ENCODE measurements around the gene MAN2A2.

The MAN2A2 gene

DNA sequence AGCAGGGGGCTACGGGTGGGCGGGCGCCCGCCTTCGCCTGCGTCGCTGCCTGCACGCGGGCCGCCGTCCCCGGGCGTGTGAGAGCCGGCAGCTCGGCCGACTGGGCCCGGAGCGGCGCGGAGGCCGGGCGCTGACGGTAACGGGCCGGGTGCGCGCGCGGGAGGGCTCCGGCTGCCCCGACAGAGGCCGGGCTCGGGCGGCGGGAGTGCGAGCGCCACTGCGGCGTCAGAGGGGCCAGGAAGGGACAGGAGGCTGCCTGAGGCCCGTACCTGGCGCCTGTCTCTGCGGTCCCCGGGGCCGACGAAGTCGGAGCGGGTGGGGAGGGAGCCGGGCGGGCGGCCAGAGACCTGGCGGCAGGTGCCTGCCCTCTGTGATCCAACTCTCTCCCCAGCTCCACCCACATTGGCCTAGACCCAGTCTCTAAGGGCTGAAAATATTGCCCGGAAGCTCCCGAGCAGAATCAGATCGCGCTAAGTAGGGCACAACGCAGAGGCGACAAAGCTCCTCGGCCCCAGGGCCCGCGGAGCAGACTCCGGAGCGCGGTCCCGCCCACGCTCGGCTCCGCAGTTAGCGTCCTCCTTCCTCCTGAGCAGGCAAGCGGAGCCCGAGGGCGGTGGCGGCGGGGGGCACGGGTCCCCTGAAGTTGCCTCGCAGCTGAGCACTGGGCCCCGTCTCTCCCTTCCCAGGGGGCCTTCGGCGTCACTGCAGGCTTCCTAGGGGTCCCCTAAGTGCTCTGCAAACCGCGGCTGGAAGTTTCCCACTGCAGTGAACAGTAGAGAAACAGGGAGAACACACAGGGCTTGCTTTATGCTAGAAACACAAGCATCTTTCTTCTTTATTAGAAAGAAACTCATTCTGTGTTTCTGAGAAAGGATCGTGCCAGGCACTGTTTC is at the start of gene MAN2A2:
MAN2A2 (plus strand) TSS at position 463 of the 893 bp plus-strand sequence. CDS start 906 bp downstream, outside the sequence.
- Histone ChIP-seq H3K4me3 (ENCODE audit: low read length in 2 of 2) (peak within 1 kb of the TSS; percentile 84 to 94), H3K9ac (ENCODE audit: low read length in 2 of 2) (peak within 1 kb of the TSS; percentile 89 to 91), H3K9me3 (ENCODE audit: control insufficient read depth in 2 of 2, low read length in 2 of 2) (no peaks in the 10 kb centered on the region), H3K27me3 (ENCODE audit: control insufficient read depth in 1 of 2, insufficient read depth in 2 of 2, low read length in 2 of 2) (no peaks in the 10 kb centered on the region), H3K27ac (ENCODE audit: low read length) (peak within 1 kb of the TSS; percentile 92), H3K4me1 (ENCODE audit: control insufficient read depth, insufficient read depth, low read length) (peaks cover 20% of the 10 kb centered on the region), H3K36me3 (ENCODE audit: control insufficient read depth in 2 of 2, insufficient read depth in 2 of 2, low read length in 2 of 2) (peaks cover 29% of the 10 kb centered on the region in 2 donors)

DNA sequence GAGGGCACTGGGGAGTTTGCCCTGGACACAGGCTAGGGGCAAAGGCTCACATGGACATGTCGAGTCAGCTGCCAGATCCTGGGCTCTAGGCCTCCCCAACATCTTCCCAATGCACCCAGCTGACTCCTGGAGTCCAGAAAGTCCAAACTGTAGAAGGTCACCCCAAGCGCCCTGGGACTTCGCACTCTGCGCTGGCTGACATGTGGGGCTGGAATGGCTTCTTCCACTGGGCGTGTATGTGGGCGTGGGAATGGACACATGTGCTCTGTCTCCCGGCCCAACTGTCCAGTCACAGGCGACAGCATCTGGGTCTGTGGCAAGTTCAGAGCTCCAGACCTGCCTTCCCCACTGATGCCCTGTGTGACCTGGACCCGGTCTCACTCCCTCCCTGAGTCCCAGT is 48.0 kb upstream of the MAN2A2 start:
- Histone ChIP-seq H3K27ac (ENCODE audit: low read length) (no peak overlapping the region), H3K4me1 (ENCODE audit: control insufficient read depth, insufficient read depth, low read length) (no peaks in the 10 kb centered on the region), H3K36me3 (ENCODE audit: control insufficient read depth in 2 of 2, insufficient read depth in 2 of 2, low read length in 2 of 2) (no peaks in the 10 kb centered on the region), H3K27me3 (ENCODE audit: control insufficient read depth in 1 of 2, insufficient read depth in 2 of 2, low read length in 2 of 2) (no peaks in the 10 kb centered on the region), H3K9me3 (ENCODE audit: control insufficient read depth in 2 of 2, low read length in 2 of 2) (no peaks in the 10 kb centered on the region), H3K9ac (ENCODE audit: low read length in 2 of 2) (no peak overlapping the region), H3K4me3 (ENCODE audit: low read length in 2 of 2) (no peak overlapping the region)

DNA sequence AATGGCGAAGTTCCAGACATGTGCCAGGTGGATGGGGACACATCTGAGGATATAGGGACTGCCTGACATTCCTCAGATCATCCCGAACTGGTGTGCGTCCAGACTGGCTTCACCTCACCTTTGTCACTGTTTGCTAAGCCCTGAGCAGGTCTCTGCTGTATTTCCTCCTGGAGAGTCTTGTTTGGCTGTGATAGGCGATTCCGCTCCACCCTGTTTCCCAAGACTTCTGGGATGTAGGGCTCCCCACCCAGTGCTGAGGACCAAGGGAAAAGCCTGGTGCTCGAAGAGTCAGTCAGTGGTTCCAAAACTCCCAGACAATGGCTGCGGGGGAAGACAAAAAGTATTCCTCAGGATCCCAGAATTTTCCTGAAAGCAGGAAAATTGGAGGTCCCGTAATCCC is 45.8 kb upstream of the MAN2A2 start:
- Histone ChIP-seq H3K9ac (ENCODE audit: low read length in 2 of 2) (no peak overlapping the region), H3K36me3 (ENCODE audit: control insufficient read depth in 2 of 2, insufficient read depth in 2 of 2, low read length in 2 of 2) (no peaks in the 10 kb centered on the region), H3K4me3 (ENCODE audit: low read length in 2 of 2) (no peak overlapping the region), H3K9me3 (ENCODE audit: control insufficient read depth in 2 of 2, low read length in 2 of 2) (no peaks in the 10 kb centered on the region), H3K27ac (ENCODE audit: low read length) (no peak overlapping the region), H3K4me1 (ENCODE audit: control insufficient read depth, insufficient read depth, low read length) (no peaks in the 10 kb centered on the region), H3K27me3 (ENCODE audit: control insufficient read depth in 1 of 2, insufficient read depth in 2 of 2, low read length in 2 of 2) (no peaks in the 10 kb centered on the region)

DNA sequence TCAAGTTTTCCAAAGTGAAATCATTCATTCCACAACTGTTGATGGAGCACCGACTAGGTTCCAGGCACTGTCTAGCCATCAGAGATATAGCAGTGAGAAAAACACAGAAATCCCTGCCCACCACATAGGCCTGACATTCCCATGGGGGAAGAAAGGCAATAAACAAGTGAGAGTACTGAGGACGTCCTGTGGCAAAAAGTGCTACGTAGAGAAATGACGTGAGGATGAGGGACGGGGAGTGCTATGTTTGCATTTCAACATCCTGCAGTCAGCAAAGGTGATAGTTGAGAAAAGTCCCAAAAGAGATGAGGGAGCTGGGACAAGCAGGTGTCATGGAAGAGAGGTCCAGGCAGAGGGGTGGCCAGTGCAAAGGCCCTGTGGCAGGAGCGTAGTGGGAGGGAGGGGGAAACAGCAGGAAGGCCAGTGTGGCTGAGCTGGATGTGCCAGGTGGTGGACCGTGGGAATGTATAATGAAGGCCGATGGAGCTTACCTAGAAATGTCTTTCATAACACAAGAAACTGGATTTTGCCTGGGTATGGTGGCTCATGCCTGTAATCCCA is 45.1 kb upstream of the MAN2A2 start:
- H3K4me1 ChIP-seq (ENCODE audit: control insufficient read depth, insufficient read depth, low read length), result no peaks in the 10 kb centered on the region
- H3K36me3 ChIP-seq (ENCODE audit: control insufficient read depth in 2 of 2, insufficient read depth in 2 of 2, low read length in 2 of 2), result no peaks in the 10 kb centered on the region
- no peaks in the 10 kb centered on the region for H3K9me3 ChIP-seq (ENCODE audit: control insufficient read depth in 2 of 2, low read length in 2 of 2)
- H3K27me3 ChIP-seq (ENCODE audit: control insufficient read depth in 1 of 2, insufficient read depth in 2 of 2, low read length in 2 of 2), result no peaks in the 10 kb centered on the region
- no peak overlapping the region for H3K9ac ChIP-seq (ENCODE audit: low read length in 2 of 2)
- no peak overlapping the region for H3K4me3 ChIP-seq (ENCODE audit: low read length in 2 of 2)
- no peak overlapping the region for H3K27ac ChIP-seq (ENCODE audit: low read length)

DNA sequence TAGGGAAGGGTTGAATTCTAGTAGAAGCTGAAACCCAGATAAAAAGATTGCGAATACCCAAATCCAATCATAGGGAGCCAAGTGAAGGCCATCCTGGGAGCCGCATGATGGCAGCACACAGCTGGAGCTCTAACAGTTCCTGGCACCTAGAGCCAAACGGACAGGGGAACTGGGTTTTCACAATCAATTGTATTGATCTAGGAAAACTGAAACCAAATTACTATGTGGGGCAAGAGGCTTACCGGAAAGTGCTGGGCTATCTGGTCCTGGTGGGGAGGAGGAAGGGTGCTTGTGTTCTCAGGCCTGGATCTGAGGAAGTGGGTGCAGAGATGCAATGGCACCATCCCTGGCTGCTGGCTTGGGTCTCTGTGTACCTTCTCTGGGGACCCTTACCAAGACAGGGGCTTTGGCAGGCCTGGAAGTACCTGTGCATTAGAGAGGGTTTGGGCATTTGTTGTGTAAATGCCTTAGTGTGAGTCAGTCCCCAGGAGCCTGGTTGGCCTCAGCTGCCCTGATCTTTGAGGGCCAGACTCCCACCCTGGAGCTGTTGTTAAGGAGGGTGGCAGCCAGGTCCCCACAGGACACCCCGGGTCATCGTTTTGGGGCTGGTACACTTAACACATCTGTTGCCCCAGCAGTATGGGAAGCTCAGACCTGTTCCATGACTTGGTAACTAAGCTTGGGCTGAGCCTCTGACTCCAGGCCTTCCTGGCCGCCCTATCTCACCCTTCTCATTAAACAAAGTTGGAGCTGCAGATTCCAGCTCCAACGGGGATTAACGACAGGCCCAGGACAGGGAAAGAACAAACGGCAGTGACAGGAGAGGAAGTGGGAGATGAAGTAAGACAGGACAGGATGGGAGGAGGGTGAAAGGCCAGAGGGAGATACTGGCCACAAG is 43.6 kb upstream of the MAN2A2 start:
- H3K36me3 ChIP-seq (ENCODE audit: control insufficient read depth in 2 of 2, insufficient read depth in 2 of 2, low read length in 2 of 2), result no peaks in the 10 kb centered on the region
- no peak overlapping the region for H3K27ac ChIP-seq (ENCODE audit: low read length)
- H3K9me3 ChIP-seq (ENCODE audit: control insufficient read depth in 2 of 2, low read length in 2 of 2), result no peaks in the 10 kb centered on the region
- H3K27me3 ChIP-seq (ENCODE audit: control insufficient read depth in 1 of 2, insufficient read depth in 2 of 2, low read length in 2 of 2), result no peaks in the 10 kb centered on the region
- H3K4me1 ChIP-seq (ENCODE audit: control insufficient read depth, insufficient read depth, low read length), result no peaks in the 10 kb centered on the region
- H3K9ac ChIP-seq (ENCODE audit: low read length in 2 of 2), result no peak overlapping the region
- no peak overlapping the region for H3K4me3 ChIP-seq (ENCODE audit: low read length in 2 of 2)

DNA sequence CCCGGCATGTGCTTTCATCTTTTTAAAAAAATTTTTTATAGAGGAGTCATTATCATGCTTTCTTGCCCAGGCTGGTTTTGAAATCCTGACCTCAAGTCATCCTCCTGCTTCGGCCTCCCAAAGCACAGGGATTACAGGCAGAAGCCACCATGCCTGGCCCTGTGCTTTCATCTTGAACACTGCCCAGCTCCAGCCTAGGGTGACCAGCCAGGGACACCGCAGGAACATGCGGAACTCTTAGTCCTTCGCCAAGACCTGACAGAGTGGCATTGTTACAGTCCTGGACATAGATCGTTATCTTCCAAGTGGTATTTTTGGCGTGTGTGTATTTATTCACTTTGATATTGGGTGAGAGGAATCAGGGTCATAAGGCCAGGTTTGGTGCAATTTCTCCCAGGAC is 42.7 kb upstream of the MAN2A2 start:
- Histone ChIP-seq H3K36me3 (ENCODE audit: control insufficient read depth in 2 of 2, insufficient read depth in 2 of 2, low read length in 2 of 2) (no peaks in the 10 kb centered on the region), H3K4me1 (ENCODE audit: control insufficient read depth, insufficient read depth, low read length) (no peaks in the 10 kb centered on the region), H3K9me3 (ENCODE audit: control insufficient read depth in 2 of 2, low read length in 2 of 2) (no peaks in the 10 kb centered on the region), H3K27me3 (ENCODE audit: control insufficient read depth in 1 of 2, insufficient read depth in 2 of 2, low read length in 2 of 2) (no peaks in the 10 kb centered on the region), H3K9ac (ENCODE audit: low read length in 2 of 2) (no peak overlapping the region), H3K27ac (ENCODE audit: low read length) (no peak overlapping the region), H3K4me3 (ENCODE audit: low read length in 2 of 2) (no peak overlapping the region)

DNA sequence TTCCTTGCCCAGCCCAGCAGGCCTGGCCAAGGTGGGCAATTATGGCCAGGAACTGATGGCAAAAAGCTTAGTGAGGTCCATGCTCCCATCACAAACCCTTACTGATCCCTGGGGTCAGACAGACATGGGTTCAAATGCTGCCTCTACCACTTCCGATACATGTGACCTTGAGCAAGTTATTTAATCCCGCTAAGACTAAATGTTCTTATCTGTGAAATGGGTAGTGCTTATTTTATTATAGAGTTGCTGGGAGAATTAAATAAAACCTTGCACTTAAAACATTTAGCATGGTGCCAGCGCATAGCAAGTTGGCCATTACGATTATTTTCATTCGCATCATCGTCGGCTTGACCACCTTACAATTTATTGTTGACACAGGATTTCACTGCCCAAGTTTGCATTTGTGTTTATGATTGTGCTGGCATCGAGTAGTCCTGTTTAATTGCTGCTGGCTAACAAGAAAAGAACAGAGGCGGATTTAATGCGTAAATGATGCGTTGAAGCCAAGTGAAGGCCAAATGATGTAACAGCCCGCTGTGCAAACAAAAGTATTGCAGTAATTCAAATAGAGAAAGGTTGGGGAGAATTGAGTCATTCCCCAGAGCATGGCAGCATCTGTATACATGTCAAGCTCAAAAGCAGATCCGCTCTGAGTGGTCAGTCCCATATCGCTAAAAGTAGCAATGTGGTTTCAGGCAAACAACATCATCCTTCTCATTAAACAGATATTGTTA is 42.0 kb upstream of the MAN2A2 start:
- H3K4me3 ChIP-seq (ENCODE audit: low read length in 2 of 2), result no peak overlapping the region
- H3K27ac ChIP-seq (ENCODE audit: low read length), result no peak overlapping the region
- H3K4me1 ChIP-seq (ENCODE audit: control insufficient read depth, insufficient read depth, low read length), result no peaks in the 10 kb centered on the region
- no peaks in the 10 kb centered on the region for H3K9me3 ChIP-seq (ENCODE audit: control insufficient read depth in 2 of 2, low read length in 2 of 2)
- H3K27me3 ChIP-seq (ENCODE audit: control insufficient read depth in 1 of 2, insufficient read depth in 2 of 2, low read length in 2 of 2), result peaks cover 0 to 2% of the 10 kb centered on the region in 2 donors
- no peak overlapping the region for H3K9ac ChIP-seq (ENCODE audit: low read length in 2 of 2)
- H3K36me3 ChIP-seq (ENCODE audit: control insufficient read depth in 2 of 2, insufficient read depth in 2 of 2, low read length in 2 of 2), result no peaks in the 10 kb centered on the region

DNA sequence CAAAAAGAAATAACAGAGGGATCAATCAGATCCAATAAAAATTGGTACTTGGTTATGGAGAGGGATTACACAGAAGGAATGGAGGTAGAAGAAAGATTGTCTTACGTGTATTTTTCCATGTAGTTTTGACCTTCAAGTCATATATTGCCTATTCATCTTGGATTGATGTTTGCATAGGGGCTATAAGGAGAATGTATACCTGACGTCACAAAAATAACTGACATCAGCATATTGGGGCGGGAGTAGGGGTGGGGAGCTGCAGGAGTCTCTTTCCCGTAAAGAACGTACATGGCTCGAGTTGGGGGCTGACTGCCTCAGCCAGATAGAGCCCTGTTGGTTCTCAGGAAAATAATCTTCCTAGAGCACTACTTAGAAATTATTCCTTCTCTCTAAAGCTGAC is 40.6 kb upstream of the MAN2A2 start:
- Histone ChIP-seq H3K27me3 (ENCODE audit: control insufficient read depth in 1 of 2, insufficient read depth in 2 of 2, low read length in 2 of 2) (peaks cover 0 to 2% of the 10 kb centered on the region in 2 donors), H3K36me3 (ENCODE audit: control insufficient read depth in 2 of 2, insufficient read depth in 2 of 2, low read length in 2 of 2) (no peaks in the 10 kb centered on the region), H3K9ac (ENCODE audit: low read length in 2 of 2) (no peak overlapping the region), H3K27ac (ENCODE audit: low read length) (no peak overlapping the region), H3K4me3 (ENCODE audit: low read length in 2 of 2) (no peak overlapping the region), H3K9me3 (ENCODE audit: control insufficient read depth in 2 of 2, low read length in 2 of 2) (no peaks in the 10 kb centered on the region), H3K4me1 (ENCODE audit: control insufficient read depth, insufficient read depth, low read length) (no peaks in the 10 kb centered on the region)

DNA sequence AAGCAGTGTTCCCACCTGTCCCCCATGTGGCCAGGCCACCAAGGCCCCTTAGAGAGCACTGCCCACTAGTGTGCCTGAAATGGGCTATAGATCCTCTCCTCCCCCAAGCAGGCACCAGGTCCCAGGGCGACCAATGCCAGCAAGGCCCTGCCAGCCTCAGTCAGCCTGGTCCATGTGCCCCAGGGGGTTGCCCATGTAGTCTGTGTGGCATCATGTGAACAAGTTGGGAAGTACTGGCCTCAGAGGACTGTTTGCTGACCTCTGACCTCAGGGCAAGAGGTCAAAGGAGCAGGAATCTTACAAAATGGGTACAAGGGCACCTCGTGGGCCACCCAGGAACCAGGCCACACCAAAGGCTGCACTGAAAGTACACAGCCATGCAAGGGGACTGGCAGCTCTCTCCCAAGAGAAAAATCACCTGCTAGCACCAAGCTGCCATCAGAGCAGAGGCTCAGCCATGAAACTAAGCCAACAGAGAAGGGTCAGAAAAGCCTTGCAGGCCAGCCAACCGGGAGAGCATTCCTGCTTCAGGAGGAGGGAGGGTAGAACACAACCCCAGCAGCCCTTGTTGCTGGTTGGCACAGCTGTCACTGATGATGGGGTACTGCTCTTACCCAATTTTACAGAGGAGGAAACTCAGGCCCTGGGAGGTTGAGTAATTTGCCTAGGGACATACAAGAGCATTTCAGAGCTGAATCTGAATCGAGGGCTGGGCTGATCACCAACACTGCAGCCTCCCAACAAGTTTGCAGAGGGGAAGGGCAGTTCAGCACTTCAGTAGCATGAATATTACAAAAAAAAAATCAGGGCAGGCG is 39.9 kb upstream of the MAN2A2 start:
- no peaks in the 10 kb centered on the region for H3K36me3 ChIP-seq (ENCODE audit: control insufficient read depth in 2 of 2, insufficient read depth in 2 of 2, low read length in 2 of 2)
- H3K9ac ChIP-seq (ENCODE audit: low read length in 2 of 2), result no peak overlapping the region
- H3K9me3 ChIP-seq (ENCODE audit: control insufficient read depth in 2 of 2, low read length in 2 of 2), result no peaks in the 10 kb centered on the region
- no peaks in the 10 kb centered on the region for H3K4me1 ChIP-seq (ENCODE audit: control insufficient read depth, insufficient read depth, low read length)
- H3K27me3 ChIP-seq (ENCODE audit: control insufficient read depth in 1 of 2, insufficient read depth in 2 of 2, low read length in 2 of 2), result peaks cover 0 to 2% of the 10 kb centered on the region in 2 donors
- no peak overlapping the region for H3K27ac ChIP-seq (ENCODE audit: low read length)
- H3K4me3 ChIP-seq (ENCODE audit: low read length in 2 of 2), result no peak overlapping the region

All from stomach smooth muscle (tissue), 2 donors.